H4 (cell line): ENCODE results near the gene AGBL1. TPM values are rescaled to one million over a fixed set of nuclear protein-coding genes. Genes with fewer than 3 reads are reported as not detected.

Source experiments
- DNase-seq: peaks from one replicate; pipeline ENCODE4 v3.0.0-alpha.2; 2015; ENCODE audit warnings: low spot score
- total RNA-seq: library from RNA; depleted of rRNA; stranded (reverse); fragments of >200 nt; shearing (Covaris generic); gene quantifications from 2 replicates; pipeline ENCODE4 v1.2.3, GENCODE V29; 2014

Gene AGBL1
- total RNA-seq, 1 experiment from 2014 or later: not detected

GRCh38 chr15:86236356-86237110 lies 156.9 kb downstream of the AGBL1 start:
- DNase-seq: no peak

GRCh38 chr15:86237111-86237500 lies 157.4 kb downstream of the AGBL1 start:
- no peak for DNase-seq

GRCh38 chr15:86247249-86247955 lies 167.7 kb downstream of the AGBL1 start:
- no peak for DNase-seq

GRCh38 chr15:86255247-86255646 lies 175.6 kb downstream of the AGBL1 start:
- DNase-seq: no peak

- no peak for DNase-seq
Observed at GRCh38 chr15:86256628-86257027, 177.0 kb downstream of the AGBL1 start.

GRCh38 chr15:86259589-86259988 lies 179.9 kb downstream of the AGBL1 start:
- no peak for DNase-seq

- DNase-seq: no peak
Observed at GRCh38 chr15:86263230-86263629, 183.6 kb downstream of the AGBL1 start.

- no peak for DNase-seq
Observed at GRCh38 chr15:86266896-86267484, 187.3 kb downstream of the AGBL1 start.

GRCh38 chr15:86267892-86268291 lies 188.2 kb downstream of the AGBL1 start:
- DNase-seq: no peak

GRCh38 chr15:86268558-86268957 lies 188.9 kb downstream of the AGBL1 start:
- DNase-seq: no peak

GRCh38 chr15:86273309-86273708 lies 193.6 kb downstream of the AGBL1 start:
- no peak for DNase-seq

GRCh38 chr15:86275361-86275760 lies 195.7 kb downstream of the AGBL1 start:
- no peak for DNase-seq

- DNase-seq: no peak
Observed at GRCh38 chr15:86278586-86278985, 198.9 kb downstream of the AGBL1 start.

GRCh38 chr15:86284635-86285034 lies 205.0 kb downstream of the AGBL1 start:
- DNase-seq: no peak

GRCh38 chr15:86295511-86295910 lies 215.8 kb downstream of the AGBL1 start:
- no peak for DNase-seq

GRCh38 chr15:86296769-86297168 lies 217.1 kb downstream of the AGBL1 start:
- DNase-seq: no peak

GRCh38 chr15:86300390-86301125 lies 220.9 kb downstream of the AGBL1 start:
- DNase-seq: no peak

- no peak for DNase-seq
Observed at GRCh38 chr15:86311568-86312280, 232.1 kb downstream of the AGBL1 start.

GRCh38 chr15:86312486-86312885 lies 232.8 kb downstream of the AGBL1 start:
- DNase-seq: no peak

GRCh38 chr15:86316216-86316615 lies 236.5 kb downstream of the AGBL1 start:
- no peak for DNase-seq

GRCh38 chr15:86316726-86317383 lies 237.2 kb downstream of the AGBL1 start:
- DNase-seq: no peak
